22Rv1 (cell line): Measurements from ENCODE around the gene NAV2.

ENCODE experiments used
- H3K27ac ChIP-seq: fragments of 450-650 bp; 2 replicates; pipeline ENCODE4 v1.5.1; 2017
- CTCF ChIP-seq: fragments of 450-650 bp; IDR thresholded peaks from 2 replicates; pipeline ENCODE4 v1.5.1; 2017; ENCODE audit warnings: mild to moderate bottlenecking
- ZFX ChIP-seq: fragments of 450-650 bp; IDR thresholded peaks from 2 replicates; pipeline ENCODE4 v1.6.1; 2017; ENCODE audit warnings: antibody characterized with exemption, borderline replicate concordance

The NAV2 gene

GRCh38 chr11:19895776-19896175 is 183.1 kb downstream of the NAV2 start:
- no peak for TF ChIP-seq CTCF
- TF ChIP-seq ZFX = no peak
- H3K27ac ChIP-seq = no peak overlapping the region

GRCh38 chr11:19903620-19904069 is 191.0 kb downstream of the NAV2 start:
- TF ChIP-seq CTCF (peak; percentile 87), ZFX (no peak)
- no peak overlapping the region for H3K27ac ChIP-seq

DNA sequence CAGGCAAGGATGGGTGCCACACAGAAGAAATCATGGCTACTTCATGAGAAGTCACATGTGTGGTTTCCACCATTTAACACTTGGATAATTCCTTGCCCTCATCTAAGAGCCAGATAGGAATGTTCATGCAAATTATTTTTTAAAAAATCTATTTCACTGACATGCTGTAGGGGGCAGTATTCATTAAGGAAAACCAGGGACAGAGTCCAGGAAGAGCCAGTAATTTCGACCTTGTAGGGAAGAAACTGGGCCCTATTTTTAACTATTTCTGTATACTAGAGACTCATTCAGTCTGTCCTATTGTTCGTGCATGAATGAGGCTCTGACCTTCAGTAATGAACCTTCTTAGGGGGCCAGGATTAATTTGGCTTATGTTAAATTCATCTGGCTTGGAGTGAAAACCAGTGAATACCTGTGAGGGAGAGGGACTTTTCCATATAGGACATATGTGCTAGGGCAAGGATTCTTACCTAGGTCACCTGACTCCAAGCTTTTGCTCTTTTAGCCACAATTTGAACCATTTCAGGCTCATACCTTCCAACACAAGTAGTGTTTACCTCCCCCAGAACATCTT is 192.7 kb downstream of the NAV2 start:
- TF ChIP-seq ZFX = no peak
- TF ChIP-seq CTCF = peak; percentile 79
- no peak overlapping the region for H3K27ac ChIP-seq

DNA sequence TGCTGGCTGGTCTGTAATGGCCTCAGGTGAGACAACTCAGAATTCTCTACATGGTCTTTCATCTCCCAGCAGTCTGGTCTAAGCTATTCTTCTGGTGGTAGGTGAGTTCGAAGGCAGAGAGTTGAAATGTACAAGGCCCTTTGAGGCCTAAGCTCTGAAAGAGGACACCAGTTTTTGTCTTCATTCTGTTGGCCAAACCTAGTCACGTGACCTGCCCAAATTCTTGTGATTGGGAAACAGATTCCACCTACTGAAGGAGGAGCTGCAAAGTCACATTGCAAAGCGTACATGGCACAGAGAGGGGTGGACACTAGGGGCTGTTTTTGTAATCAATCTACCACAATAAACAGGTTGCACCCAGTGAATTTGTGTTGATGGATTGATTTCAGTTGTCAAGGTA is 193.5 kb downstream of the NAV2 start:
- H3K27ac ChIP-seq = no peak overlapping the region
- TF ChIP-seq ZFX (no peak), CTCF (no peak)

GRCh38 chr11:19907008-19907579 is 194.5 kb downstream of the NAV2 start:
- TF ChIP-seq CTCF (no peak), ZFX (no peak)
- H3K27ac ChIP-seq = no peak overlapping the region

DNA sequence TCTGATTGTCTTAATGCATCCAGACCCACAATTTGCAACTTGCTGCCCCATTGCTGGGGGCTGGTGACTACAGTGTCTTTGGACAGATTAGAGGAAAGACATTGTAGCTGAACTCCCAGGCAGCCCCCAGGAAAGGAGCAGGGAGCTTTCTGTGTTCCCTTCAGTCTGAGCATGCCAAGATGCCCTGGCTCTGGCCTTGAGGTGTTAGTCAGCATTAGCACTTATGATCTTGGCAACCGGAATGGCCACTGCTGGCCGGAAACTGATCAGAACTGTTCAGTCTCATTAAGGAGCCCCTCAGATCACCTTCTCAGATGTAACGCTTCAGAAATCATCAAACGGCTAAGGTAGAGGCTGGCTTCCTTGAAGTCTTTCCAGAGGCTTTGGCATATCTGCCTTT is 195.2 kb downstream of the NAV2 start:
- no peak for TF ChIP-seq CTCF
- no peak for TF ChIP-seq ZFX
- H3K27ac ChIP-seq = no peak overlapping the region

GRCh38 chr11:19910931-19911330 is 198.3 kb downstream of the NAV2 start:
- H3K27ac ChIP-seq = no peak overlapping the region
- TF ChIP-seq ZFX (no peak), CTCF (no peak)
